Measurements from ENCODE around the gene PRKACA.
A peak's percentile ranks its signal among the peaks of the same experiment; 100 is the strongest.
"Not testable (repeated sequence)": the region's sequence is repeated elsewhere in the genome, so short reads cannot be mapped to it uniquely, and the experiment has no call there.

The PRKACA gene

GRCh38 chr19:14147797-14148605 lies 30.4 kb upstream of the PRKACA start:
- no peak for DNase-seq

GRCh38 chr19:14146789-14147216 lies 29.2 kb upstream of the PRKACA start:
- DNase-seq = no peak

DNA sequence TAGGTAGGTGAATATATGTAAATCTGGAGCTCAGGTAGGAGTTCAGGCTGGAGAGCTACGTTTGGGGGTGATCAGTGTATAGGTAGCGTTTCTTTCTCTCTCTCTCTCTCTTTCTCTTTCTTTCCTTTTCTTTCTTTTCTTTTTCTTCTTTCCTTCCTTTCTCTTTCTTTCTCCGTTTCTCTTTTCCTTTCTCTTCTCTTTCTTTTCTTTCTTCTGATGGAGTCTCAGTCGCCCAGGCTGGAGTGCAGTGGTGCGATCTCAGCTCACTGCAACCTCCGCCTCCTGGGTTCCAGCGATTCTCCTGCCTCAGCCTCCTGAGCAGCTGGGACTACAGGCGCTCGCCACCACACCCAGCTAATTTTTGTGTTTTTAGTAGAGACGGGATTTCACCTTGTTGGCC lies 28.6 kb upstream of the PRKACA start:
- not testable (repeated sequence) for DNase-seq

DNA sequence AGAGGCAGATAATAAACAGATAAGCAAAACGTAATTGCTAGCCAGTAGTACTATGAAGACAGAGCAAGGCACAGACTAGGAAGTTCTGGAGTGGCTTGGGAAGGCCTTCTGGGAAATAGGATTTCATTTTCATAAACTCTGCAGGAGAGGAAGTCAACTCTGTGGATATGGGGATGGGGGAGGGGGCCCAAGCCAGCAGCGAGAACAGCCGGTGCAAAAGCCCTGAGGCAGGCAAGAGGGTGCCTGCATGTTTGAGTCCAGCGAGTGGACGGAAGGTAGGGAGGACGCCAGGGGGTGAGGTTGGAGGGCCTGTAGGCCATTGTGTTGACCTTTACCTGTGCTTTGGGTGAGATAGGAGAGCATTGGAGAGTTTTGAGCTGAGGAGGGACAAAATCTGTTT lies 27.8 kb upstream of the PRKACA start:
- DNase-seq = no peak

- DNase-seq = no peak
Observed at GRCh38 chr19:14142262-14143190, 25.0 kb upstream of the PRKACA start.

DNA sequence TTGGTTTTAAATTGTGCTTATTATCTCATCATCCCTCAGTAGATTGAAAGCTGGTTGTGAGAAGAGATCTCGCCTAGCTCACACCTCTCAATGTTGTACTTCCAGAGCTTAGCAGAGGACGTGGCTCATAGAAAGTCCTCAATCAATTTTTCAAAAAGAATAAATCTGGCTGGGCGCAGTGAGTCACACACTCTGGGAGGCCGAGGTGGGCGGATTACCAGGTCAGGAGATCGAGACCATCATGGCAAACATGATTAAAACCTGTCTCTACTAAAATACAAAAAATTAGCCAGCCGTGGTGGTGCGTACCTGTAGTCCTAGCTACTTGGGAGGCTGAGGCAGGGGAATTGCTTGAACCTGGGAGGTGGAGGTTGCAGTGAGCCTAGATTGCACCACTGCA lies 23.5 kb upstream of the PRKACA start:
- DNase-seq = no peak

GRCh38 chr19:14139944-14140343 lies 22.4 kb upstream of the PRKACA start:
- no peak for DNase-seq

- DNase-seq = no peak
Observed at GRCh38 chr19:14138576-14139265, 21.2 kb upstream of the PRKACA start.

GRCh38 chr19:14136509-14137281 lies 19.1 kb upstream of the PRKACA start, which contains the start of gene ASF1B:
Gene ASF1B (minus strand): TSS chr19:14136589. CDS start chr19:14136456, 133 bp downstream.
- DNase-seq = peak; percentile 99

DNA sequence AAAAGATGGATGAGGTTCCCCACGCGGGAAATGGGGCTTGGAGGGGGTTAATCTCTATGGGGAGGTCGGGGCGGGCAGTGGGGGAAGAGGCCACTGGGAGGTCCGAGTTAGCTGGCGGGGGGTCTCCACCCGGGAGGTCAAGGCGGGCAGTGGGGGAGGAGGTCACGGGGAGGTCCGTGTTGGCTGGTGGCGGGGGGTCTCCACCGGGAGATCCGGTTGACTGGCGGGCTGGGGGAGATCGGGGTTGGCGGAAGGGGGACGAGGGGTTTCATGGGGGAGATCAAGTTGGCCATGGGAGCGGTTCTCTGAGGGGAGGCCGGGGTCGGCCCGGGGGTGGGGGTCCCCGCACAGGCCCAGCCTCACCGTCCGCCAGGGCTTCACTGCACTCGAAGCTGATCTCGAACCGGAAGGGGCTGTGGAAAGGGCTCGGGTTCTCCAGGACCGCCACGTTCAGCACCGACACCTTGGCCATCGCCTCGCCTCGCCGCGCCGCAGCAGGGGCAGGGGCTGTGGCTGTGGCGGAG lies 18.5 kb upstream of the PRKACA start:
- no peak for DNase-seq

DNA sequence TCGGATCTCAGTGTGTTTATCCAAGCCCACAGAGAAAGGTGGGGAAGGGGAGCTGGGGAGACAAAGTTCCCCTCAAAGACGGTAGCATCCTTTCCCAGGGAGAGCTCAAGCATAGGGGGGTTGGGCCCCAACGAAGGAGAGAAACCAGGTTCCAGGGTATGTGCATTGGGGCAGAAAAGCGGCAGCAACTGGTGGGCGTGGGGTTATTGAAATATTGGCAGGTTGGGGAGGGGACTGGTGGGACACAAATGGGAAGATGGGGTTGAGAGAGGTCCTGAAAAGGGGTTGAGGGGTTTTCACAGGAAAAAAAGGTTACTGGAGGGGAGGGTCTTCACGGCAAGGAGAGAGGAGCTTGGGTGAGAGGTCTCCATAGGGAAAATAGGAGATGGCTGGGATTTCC lies 17.8 kb upstream of the PRKACA start:
- no peak for DNase-seq

DNA sequence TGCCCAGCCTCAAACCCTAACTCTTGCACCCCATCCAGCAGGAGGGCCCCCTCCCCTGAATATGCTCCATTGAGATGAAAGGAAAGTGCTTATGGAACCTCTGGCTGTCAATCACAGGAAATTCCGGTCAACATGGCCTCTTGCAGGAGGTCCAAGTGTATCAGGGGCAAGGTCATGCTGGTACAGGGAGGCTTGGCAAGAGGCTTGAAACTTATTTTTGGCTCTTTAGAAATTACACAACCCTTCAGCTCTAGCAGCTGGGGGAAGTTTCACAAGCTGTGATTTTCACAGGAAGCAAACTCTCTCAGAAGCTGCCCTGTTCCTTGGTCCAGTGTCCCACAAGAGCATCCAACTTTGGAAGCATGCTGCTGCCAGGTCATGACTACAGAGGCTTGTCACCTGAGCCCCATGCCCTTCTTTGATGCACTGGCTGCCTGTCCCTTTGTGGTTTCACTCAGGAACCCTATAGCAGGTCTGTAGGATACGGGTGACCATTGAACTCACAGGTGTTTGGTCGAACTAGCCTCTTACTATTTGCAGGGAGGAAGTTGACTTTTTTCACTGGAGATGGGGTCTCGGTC lies 10.5 kb upstream of the PRKACA start:
- DNase-seq = no peak

DNA sequence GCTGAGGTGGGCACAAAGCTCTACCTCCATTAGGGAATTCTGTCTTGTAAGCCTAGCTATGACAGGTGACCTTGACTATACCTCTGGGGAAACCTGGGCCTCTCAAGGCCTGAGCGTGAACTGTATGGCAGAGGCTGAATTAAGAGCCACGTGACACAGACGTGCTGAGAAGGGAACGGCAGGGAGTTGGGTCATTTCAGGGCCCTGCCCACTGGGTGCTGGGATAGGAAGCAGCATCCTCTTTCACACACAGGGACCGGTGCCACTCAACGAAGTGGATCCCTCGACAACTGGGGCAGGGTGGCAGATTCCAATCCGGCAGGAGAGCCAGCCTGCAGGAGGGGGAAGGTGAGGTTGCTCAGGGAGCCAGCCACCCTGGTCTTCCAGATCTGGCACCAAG lies 9.6 kb upstream of the PRKACA start:
- no peak for DNase-seq

- DNase-seq = no peak
Observed at GRCh38 chr19:14122924-14123323, 5.4 kb upstream of the PRKACA start.

GRCh38 chr19:14120497-14120780 lies 2.9 kb upstream of the PRKACA start:
- no peak for DNase-seq

- no peak for DNase-seq
Observed at GRCh38 chr19:14119644-14120496, 2.3 kb upstream of the PRKACA start.

GRCh38 chr19:14119146-14119545 lies 1.6 kb upstream of the PRKACA start:
- no peak for DNase-seq

DNA sequence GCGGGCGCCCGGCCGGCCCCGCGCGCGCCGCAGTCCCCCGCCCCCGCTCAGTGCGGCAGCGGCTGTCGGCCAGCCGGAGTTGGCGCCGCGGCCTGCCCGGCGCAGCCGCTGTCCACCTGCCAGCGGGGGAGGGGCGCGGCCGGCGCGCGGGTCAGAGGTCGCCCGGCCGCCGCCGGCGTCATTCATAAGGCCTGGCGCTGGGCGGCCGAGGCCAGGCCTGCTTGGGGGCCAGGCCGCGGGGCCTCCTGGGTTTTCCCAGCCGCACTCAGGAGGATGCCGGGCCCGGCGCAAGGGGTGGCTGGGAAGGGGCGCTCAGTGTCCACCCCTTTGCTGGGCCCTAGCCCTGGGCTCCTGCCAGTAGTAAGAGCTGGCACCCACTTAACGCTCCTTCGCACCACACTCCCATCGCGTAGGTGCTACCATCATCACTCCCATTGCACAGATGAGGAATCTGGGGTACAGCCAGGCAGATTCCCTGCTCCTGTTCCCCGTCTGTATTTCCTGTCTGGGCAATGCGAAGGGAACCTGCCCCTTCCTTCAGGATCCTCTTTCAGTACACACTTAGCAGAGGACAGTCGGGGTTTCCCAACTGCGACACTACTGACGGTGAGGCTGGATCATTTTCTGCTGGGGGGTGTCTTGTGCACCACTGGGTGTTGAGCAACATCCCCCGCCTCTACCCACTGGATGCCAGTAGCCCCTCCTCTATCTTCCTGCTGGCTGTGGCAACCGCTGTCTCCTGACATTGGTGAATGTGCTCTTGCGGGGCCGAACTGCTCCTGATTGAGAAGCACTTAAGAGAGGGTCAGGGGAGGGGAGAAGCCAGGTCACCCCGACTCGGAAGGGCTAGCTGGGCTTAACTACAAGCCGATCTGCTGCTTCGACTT lies 846 bp upstream of the PRKACA start:
- DNase-seq = no peak

DNA sequence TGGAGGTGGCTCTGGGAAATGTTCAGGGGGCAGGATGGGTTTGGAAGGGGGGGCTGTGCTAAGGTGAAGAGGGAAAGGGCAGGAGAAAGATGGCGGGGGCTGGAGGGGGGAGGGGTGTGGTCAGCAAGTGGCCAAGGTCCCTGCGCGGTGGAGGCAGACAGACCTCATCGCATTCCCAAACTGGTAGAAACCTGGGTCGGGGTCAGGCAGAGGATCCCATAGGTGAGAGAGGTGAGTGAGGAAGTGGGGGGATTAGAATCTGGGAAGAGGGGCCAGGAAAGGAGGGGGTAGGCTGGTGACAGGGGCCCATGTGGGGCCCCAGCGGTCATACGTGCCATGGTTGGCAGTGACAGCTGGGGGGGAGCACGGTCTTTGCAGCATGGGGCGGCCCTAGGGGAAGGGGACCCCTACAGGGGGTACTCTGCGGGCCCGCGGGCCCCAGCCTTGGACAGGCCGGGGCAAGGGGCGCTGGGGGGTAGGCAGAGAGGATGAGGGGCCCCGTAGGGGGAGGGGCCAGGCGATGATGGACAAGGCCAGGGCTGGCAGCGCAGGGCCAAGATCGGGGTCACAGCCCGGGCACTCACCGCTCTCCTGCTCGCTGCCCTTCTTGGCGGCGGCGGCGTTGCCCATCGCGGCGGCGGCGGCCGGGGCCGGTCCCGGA lies 514 bp downstream of the PRKACA start:
- no peak for DNase-seq
